Measurements from ENCODE around the gene ADCY2.

GRCh38 chr5:7823594-7823993 lies 427.7 kb downstream of the ADCY2 start:
- TF ChIP-seq, protein P1, sequence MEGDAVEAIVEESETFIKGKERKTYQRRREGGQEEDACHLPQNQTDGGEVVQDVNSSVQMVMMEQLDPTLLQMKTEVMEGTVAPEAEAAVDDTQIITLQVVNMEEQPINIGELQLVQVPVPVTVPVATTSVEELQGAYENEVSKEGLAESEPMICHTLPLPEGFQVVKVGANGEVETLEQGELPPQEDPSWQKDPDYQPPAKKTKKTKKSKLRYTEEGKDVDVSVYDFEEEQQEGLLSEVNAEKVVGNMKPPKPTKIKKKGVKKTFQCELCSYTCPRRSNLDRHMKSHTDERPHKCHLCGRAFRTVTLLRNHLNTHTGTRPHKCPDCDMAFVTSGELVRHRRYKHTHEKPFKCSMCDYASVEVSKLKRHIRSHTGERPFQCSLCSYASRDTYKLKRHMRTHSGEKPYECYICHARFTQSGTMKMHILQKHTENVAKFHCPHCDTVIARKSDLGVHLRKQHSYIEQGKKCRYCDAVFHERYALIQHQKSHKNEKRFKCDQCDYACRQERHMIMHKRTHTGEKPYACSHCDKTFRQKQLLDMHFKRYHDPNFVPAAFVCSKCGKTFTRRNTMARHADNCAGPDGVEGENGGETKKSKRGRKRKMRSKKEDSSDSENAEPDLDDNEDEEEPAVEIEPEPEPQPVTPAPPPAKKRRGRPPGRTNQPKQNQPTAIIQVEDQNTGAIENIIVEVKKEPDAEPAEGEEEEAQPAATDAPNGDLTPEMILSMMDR (IDR thresholded peaks at IDR 0.05), result no peak
- TF ChIP-seq POLR2A (IDR thresholded peaks at IDR 0.05) (no peak), EP300 (IDR thresholded peaks at IDR 0.05) (no peak), POLR2AphosphoS5 (IDR thresholded peaks at IDR 0.05) (no peak)
